HG03442 (cell line): ENCODE data around the gene KLHL18.
"Not testable (repeated sequence)": the region's sequence is repeated elsewhere in the genome, so short reads cannot be mapped to it uniquely, and the experiment has no call there.

ENCODE experiments used
- ATAC-seq: cut with Tn5 transposase; IDR thresholded peaks from one replicate; pipeline ENCODE4 v1.9.1; 2021; ENCODE audit warnings: mild to moderate bottlenecking, moderate library complexity; ENCODE audit not compliant: unreplicated experiment

Gene KLHL18

GRCh38 chr3:47310391-47310790, 27.6 kb downstream of the KLHL18 start:
- no peak for ATAC-seq

GRCh38 chr3:47313341-47314055, 30.8 kb downstream of the KLHL18 start:
- no peak for ATAC-seq

- no peak for ATAC-seq
These were observed 31.5 kb downstream of the KLHL18 start for GRCh38 chr3:47314056-47314764.

- no peak for ATAC-seq
These were observed 32.4 kb downstream of the KLHL18 start for GRCh38 chr3:47315069-47315647.

- ATAC-seq = not testable (repeated sequence)
These were observed 33.4 kb downstream of the KLHL18 start for GRCh38 chr3:47316151-47316550.

GRCh38 chr3:47318916-47319315, 36.2 kb downstream of the KLHL18 start:
- no peak for ATAC-seq

- ATAC-seq = no peak
These were observed 37.2 kb downstream of the KLHL18 start for GRCh38 chr3:47319956-47320355.

GRCh38 chr3:47323431-47324277, 40.9 kb downstream of the KLHL18 start:
- no peak for ATAC-seq

GRCh38 chr3:47324278-47324865, 41.6 kb downstream of the KLHL18 start:
- no peak for ATAC-seq

GRCh38 chr3:47333907-47334306, 51.2 kb downstream of the KLHL18 start:
- ATAC-seq = no peak

- no peak for ATAC-seq
These were observed 54.9 kb downstream of the KLHL18 start for GRCh38 chr3:47337656-47338055.

GRCh38 chr3:47339951-47340350, 57.2 kb downstream of the KLHL18 start:
- ATAC-seq = no peak

GRCh38 chr3:47340866-47341265, 58.1 kb downstream of the KLHL18 start:
- ATAC-seq = no peak

- ATAC-seq = no peak
These were observed 59.4 kb downstream of the KLHL18 start for GRCh38 chr3:47342151-47342550.

GRCh38 chr3:47342812-47343211, 60.1 kb downstream of the KLHL18 start:
- no peak for ATAC-seq

- ATAC-seq = no peak
These were observed 60.8 kb downstream of the KLHL18 start for GRCh38 chr3:47343471-47343971.

GRCh38 chr3:47344971-47345370, 62.2 kb downstream of the KLHL18 start:
- ATAC-seq = no peak

- ATAC-seq = peak; percentile 65
These were observed 64.6 kb downstream of the KLHL18 start for GRCh38 chr3:47347217-47347801.

GRCh38 chr3:47348411-47349154, 65.8 kb downstream of the KLHL18 start:
- no peak for ATAC-seq

GRCh38 chr3:47355010-47355409, 72.3 kb downstream of the KLHL18 start:
- ATAC-seq = no peak
